KBM-7 (cell line): ENCODE data around the gene VPS26B.

ENCODE experiments used
- DNase-seq: peaks from one replicate; pipeline ENCODE4 v3.0.0-alpha.2; 2015
- in situ Hi-C: fragments of 300-500 bp; cut with MboI; formaldehyde crosslinking; loops from 2 replicates; pipeline ENCODE4 v1.14.3; 2020; ENCODE audit warnings: low sequenced_read_pairs, low pct_unique_long_range_greater_than_20kb, mixed read lengths

VPS26B gene

GRCh38 chr11:134294664-134295063 lies 70.2 kb downstream of the VPS26B start:
- in situ Hi-C loops = no loop called here

More at GRCh38 chr11:134294664-134295063, 70.2 kb downstream of the VPS26B start:
- DNase-seq = no peak
